Caco-2 (cell line): ENCODE data around the gene SORCS2. TPM values are rescaled to one million over a fixed set of nuclear protein-coding genes. Genes with fewer than 3 reads are reported as not detected.
A peak's percentile ranks its signal among the peaks of the same experiment; 100 is the strongest.

Source experiments
- BruUV-seq: library from RNA; stranded (reverse); fragments of 400-500 nt; replicated peaks from 2 replicates; lab custom pipeline; 2021; lab: Mats Ljungman, UMichigan
- CTCF ChIA-PET: fragments of 300-600 bp; sonication (Branson Sonifier 250); formaldehyde crosslinking; loops from one replicate; lab custom pipeline; 2022; ENCODE audit warnings: antibody characterized with exemption; lab: Charles Lee
- POLR2A ChIA-PET: fragments of 300-600 bp; sonication (Branson Sonifier 250); formaldehyde crosslinking; loops from one replicate; lab custom pipeline; 2022; ENCODE audit warnings: antibody characterized with exemption; lab: Charles Lee
- DNase-seq, 2 experiments: peaks; one replicate each; pipeline versions ENCODE4 v3.0.0 to v3.0.0-alpha.2; 2020 to 2022
- H3K27me3 ChIP-seq: replicated peaks from 2 replicates; pipeline ENCODE4 v1.6.0; 2011; ENCODE audit warnings: low read length; ENCODE audit not compliant: control insufficient read depth, insufficient read depth
- H3K36me3 ChIP-seq: 2 replicates; pipeline ENCODE4 v1.5.1; 2011; ENCODE audit warnings: low read length; ENCODE audit not compliant: control insufficient read depth, insufficient read depth
- H3K4me1 ChIP-seq: fragments of 250-450 bp; sonication (Bioruptor Pico); 2 replicates; pipeline ENCODE4 v1.5.1; 2020; ENCODE audit warnings: mild to moderate bottlenecking
- H3K4me3 ChIP-seq: 2 replicates; pipeline ENCODE4 v1.5.1; 2011; ENCODE audit warnings: low read depth, mild to moderate bottlenecking, control low read depth, low read length
- H3K9me3 ChIP-seq: fragments of 250-450 bp; sonication (Bioruptor Pico); 2 replicates; pipeline ENCODE4 v1.5.1; 2020; ENCODE audit warnings: mild to moderate bottlenecking, moderate library complexity
- H3K27ac Mint-ChIP-seq: one replicate; pipeline ENCODE4 v1.8.0; 2022; ENCODE audit warnings: mixed read lengths; ENCODE audit not compliant: unreplicated experiment
- H3K27me3 Mint-ChIP-seq: one replicate; pipeline ENCODE4 v1.8.0; 2022; ENCODE audit warnings: mixed read lengths; ENCODE audit not compliant: insufficient read depth, unreplicated experiment
- H3K36me3 Mint-ChIP-seq: one replicate; pipeline ENCODE4 v1.8.0; 2022; ENCODE audit warnings: mild to moderate bottlenecking, mixed read lengths; ENCODE audit not compliant: insufficient read depth, unreplicated experiment
- H3K4me1 Mint-ChIP-seq: one replicate; pipeline ENCODE4 v1.8.0; 2022; ENCODE audit warnings: low read depth, mixed read lengths; ENCODE audit not compliant: unreplicated experiment
- H3K4me3 Mint-ChIP-seq: one replicate; pipeline ENCODE4 v1.8.0; 2022; ENCODE audit warnings: mild to moderate bottlenecking, moderate library complexity, mixed read lengths; ENCODE audit not compliant: unreplicated experiment
- H3K9me3 Mint-ChIP-seq: one replicate; pipeline ENCODE4 v1.8.0; 2022; ENCODE audit warnings: mixed read lengths; ENCODE audit not compliant: unreplicated experiment
- intact Hi-C: fragments of 100-400 bp; cut with micrococcal nuclease; formaldehyde crosslinking; loops from one replicate; pipeline ENCODE4 v1.10.0; 2022; ENCODE audit not compliant: unreplicated experiment
- total RNA-seq: library from RNA; stranded (reverse); gene quantifications from 2 replicates; pipeline ENCODE4 v1.2.3, GENCODE V29; 2022
- TF ChIP-seq, protein P1 (sequence below), 2 experiments: fragments of 200-600 bp in 1 of 2; IDR thresholded peaks; 1 replicate in 1 of 2; 2 replicates in 1 of 2; pipeline versions ENCODE4 v1.5.1 to v1.8.0; 2011 to 2022; ENCODE audit warnings: antibody characterized with exemption in 1 of 2, control low read depth in 1 of 2, inconsistent platforms in 1 of 2, low read depth in 1 of 2, low read length in 1 of 2, mild to moderate bottlenecking in 1 of 2, moderate library complexity in 1 of 2; ENCODE audit not compliant: insufficient read depth in 1 of 2, severe bottlenecking in 1 of 2, unreplicated experiment in 1 of 2

The SORCS2 gene
- total RNA-seq, 1 experiment from 2014 or later: 1.6 TPM

- TF ChIP-seq, protein P1, sequence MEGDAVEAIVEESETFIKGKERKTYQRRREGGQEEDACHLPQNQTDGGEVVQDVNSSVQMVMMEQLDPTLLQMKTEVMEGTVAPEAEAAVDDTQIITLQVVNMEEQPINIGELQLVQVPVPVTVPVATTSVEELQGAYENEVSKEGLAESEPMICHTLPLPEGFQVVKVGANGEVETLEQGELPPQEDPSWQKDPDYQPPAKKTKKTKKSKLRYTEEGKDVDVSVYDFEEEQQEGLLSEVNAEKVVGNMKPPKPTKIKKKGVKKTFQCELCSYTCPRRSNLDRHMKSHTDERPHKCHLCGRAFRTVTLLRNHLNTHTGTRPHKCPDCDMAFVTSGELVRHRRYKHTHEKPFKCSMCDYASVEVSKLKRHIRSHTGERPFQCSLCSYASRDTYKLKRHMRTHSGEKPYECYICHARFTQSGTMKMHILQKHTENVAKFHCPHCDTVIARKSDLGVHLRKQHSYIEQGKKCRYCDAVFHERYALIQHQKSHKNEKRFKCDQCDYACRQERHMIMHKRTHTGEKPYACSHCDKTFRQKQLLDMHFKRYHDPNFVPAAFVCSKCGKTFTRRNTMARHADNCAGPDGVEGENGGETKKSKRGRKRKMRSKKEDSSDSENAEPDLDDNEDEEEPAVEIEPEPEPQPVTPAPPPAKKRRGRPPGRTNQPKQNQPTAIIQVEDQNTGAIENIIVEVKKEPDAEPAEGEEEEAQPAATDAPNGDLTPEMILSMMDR (IDR thresholded peaks at IDR 0.05; ENCODE audit: insufficient read depth in 1 of 2, low read depth in 1 of 2, low read length in 1 of 2, severe bottlenecking in 1 of 2, unreplicated experiment in 1 of 2): no peak
- no TSS peak for BruUV-seq
- no peaks in the 10 kb centered on the region for H3K36me3 ChIP-seq
- H3K4me3 Mint-ChIP-seq: peak overlapping the region; percentile 49
- peak overlapping the region; percentile 62 for H3K27ac Mint-ChIP-seq
- H3K27me3 ChIP-seq: no peaks in the 10 kb centered on the region
- H3K36me3 Mint-ChIP-seq: peaks cover 51% of the 10 kb centered on the region
- H3K9me3 ChIP-seq: no peaks in the 10 kb centered on the region
- no peaks in the 10 kb centered on the region for H3K27me3 Mint-ChIP-seq
- CTCF ChIA-PET: no interaction called here
- intact Hi-C loops: no loop called here
- POLR2A ChIA-PET: no interaction called here
- H3K4me3 ChIP-seq: no peak overlapping the region
- peaks cover 53% of the 10 kb centered on the region for H3K4me1 Mint-ChIP-seq
- no peaks in the 10 kb centered on the region for H3K9me3 Mint-ChIP-seq
- no peak for DNase-seq
- H3K4me1 ChIP-seq: peaks cover 48% of the 10 kb centered on the region
Measured at GRCh38 chr4:7747062-7747385, 554.7 kb downstream of the SORCS2 start.

DNA sequence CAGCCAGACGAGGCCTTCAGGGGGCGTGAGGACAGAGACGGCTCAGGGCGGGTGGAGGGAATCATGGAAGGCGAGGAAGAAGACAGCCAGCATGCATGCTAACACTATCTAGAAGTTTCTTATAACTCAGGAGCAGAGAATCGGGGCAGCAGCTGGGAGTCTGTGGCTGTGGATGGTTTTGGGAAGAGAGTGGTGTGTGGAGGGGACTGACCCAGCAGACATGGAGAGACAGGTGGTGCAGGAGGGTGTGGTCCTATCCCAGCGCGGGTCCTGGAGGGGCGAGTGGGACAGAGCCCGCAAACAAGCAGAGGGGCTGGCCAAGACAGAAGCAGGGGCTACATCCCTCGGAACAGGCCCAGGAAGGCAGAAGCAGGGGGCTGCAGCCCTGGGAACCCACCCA is 555.2 kb downstream of the SORCS2 start:
- no peaks in the 10 kb centered on the region for H3K9me3 Mint-ChIP-seq
- CTCF ChIA-PET: no interaction called here
- H3K36me3 Mint-ChIP-seq: peaks cover 53% of the 10 kb centered on the region
- no peaks in the 10 kb centered on the region for H3K36me3 ChIP-seq
- peaks cover 53% of the 10 kb centered on the region for H3K4me1 Mint-ChIP-seq
- peaks cover 53% of the 10 kb centered on the region for H3K4me1 ChIP-seq
- H3K4me3 ChIP-seq: no peak overlapping the region
- intact Hi-C loops: no loop called here
- no peak for DNase-seq
- BruUV-seq: no TSS peak
- TF ChIP-seq, protein P1 (IDR thresholded peaks at IDR 0.05; ENCODE audit: insufficient read depth in 1 of 2, low read depth in 1 of 2, low read length in 1 of 2, severe bottlenecking in 1 of 2, unreplicated experiment in 1 of 2): no peak
- H3K27me3 Mint-ChIP-seq: no peaks in the 10 kb centered on the region
- H3K27me3 ChIP-seq: no peaks in the 10 kb centered on the region
- peak overlapping the region; percentile 49 for H3K4me3 Mint-ChIP-seq
- POLR2A ChIA-PET: no interaction called here
- no peaks in the 10 kb centered on the region for H3K9me3 ChIP-seq
- H3K27ac Mint-ChIP-seq: peak overlapping the region; percentile 62

GRCh38 chr4:7750523-7750922 is 558.2 kb downstream of the SORCS2 start:
- Histone ChIP-seq H3K36me3 (no peaks in the 10 kb centered on the region), H3K9me3 (no peaks in the 10 kb centered on the region), H3K27me3 (no peaks in the 10 kb centered on the region), H3K4me1 (peaks cover 56% of the 10 kb centered on the region), H3K4me3 (no peak overlapping the region)
- H3K9me3 Mint-ChIP-seq: no peaks in the 10 kb centered on the region
- peaks cover 53% of the 10 kb centered on the region for H3K4me1 Mint-ChIP-seq
- BruUV-seq: no TSS peak
- ChIA-PET CTCF (interaction anchor here (0.6 to 1.2 kb wide), 2 partner anchors 11 to 37 kb away, joined by 3 to 4 read pairs; no protein-coding TSS in a partner anchor), POLR2A (no interaction called here)
- peak overlapping the region; percentile 66 for H3K4me3 Mint-ChIP-seq
- no peaks in the 10 kb centered on the region for H3K27me3 Mint-ChIP-seq
- TF ChIP-seq, protein P1 (IDR thresholded peaks at IDR 0.05; ENCODE audit: insufficient read depth in 1 of 2, low read depth in 1 of 2, low read length in 1 of 2, severe bottlenecking in 1 of 2, unreplicated experiment in 1 of 2): no peak
- intact Hi-C loops: loop anchor here (1.0 kb wide), 1 partner anchor 12 kb away; no protein-coding TSS in a partner anchor
- peaks cover 58% of the 10 kb centered on the region for H3K36me3 Mint-ChIP-seq
- DNase-seq: no peak
- H3K27ac Mint-ChIP-seq: peak overlapping the region; percentile 62
